Measurements from ENCODE around the gene GABRG3. TPM values are rescaled to one million over a fixed set of nuclear protein-coding genes. Genes with fewer than 3 reads are reported as not detected.

The GABRG3 gene
- total RNA-seq, 1 experiment from 2014 or later = 0.15 TPM

DNA sequence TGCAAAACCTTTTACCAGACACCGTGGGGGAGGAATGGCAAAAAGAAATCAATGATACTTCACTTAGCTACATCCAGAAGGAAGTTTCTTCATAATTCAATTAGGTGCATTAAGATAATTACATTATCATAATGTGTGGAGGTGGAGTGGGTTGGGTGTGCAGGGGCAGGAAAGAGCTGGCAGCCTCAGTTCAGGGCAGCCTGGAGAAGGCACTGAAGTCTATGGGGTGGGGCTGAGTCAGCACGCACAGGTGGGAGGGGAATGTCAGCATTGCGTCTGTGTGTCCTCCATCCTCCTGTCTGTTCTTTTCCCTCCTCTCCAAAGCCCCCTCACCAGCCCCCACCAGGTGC is 278.8 kb downstream of the GABRG3 start:
- no peaks in the 10 kb centered on the region; the same call in 1 of the 2 replicates for H3K4me1 ChIP-seq (ENCODE audit: insufficient read depth, low read length)
- no peak overlapping the region for H3K27ac ChIP-seq (ENCODE audit: insufficient read length, low read depth, low read length)
- H3K23ac ChIP-seq (ENCODE audit: insufficient read length, low read depth, low read length) = no peak overlapping the region
- DNase-seq = no peak
- Mint-ChIP-seq H3K4me1 (no peaks in the 10 kb centered on the region), H3K27ac (0 out of 7 replicates have a peak overlapping the region, but pooled peaks of 1 of the 3 experiments have one; percentile 67), H3K27me3 (ENCODE audit: low read depth) (no peaks in the 10 kb centered on the region), H3K4me3 (no peak overlapping the region), H3K9me3 (peaks cover 0 to 3% of the 10 kb centered on the region in 2 experiments; a peak in 1 of 5 replicates), H3K36me3 (ENCODE audit: insufficient read depth in 1 of 3, low read depth in 3 of 3) (no peaks in the 10 kb centered on the region)
- WGBS (ENCODE audit: extremely low coverage, insufficient read length, low lambda C conversion rate) = no CpG with 5 or more reads among the region's 3 CpGs
- H3K27me3 ChIP-seq (ENCODE audit: insufficient read depth, low read length) = no peaks in the 10 kb centered on the region
- no peak overlapping the region for H3K56ac ChIP-seq (ENCODE audit: insufficient read length, low read depth, low read length)
- H3K4ac ChIP-seq (ENCODE audit: low read depth, low read length) = no peak overlapping the region
- no peaks in the 10 kb centered on the region for H3K79me2 ChIP-seq (ENCODE audit: insufficient read depth, low read length)
- no peak overlapping the region for H3K14ac ChIP-seq (ENCODE audit: insufficient read depth, low read length)
- no peak overlapping the region for H2BK15ac ChIP-seq (ENCODE audit: low read depth, low read length)
- no peak overlapping the region for H3K18ac ChIP-seq (ENCODE audit: insufficient read length, low read depth, low read length)
- H3K79me1 ChIP-seq (ENCODE audit: insufficient read depth, low read depth, low read length, poor library complexity, severe bottlenecking) = no peaks in the 10 kb centered on the region
- H4K91ac ChIP-seq (ENCODE audit: insufficient read length, low read depth, low read length) = no peak overlapping the region
- no peak overlapping the region for H2AK5ac ChIP-seq (ENCODE audit: insufficient read length, low read length)
- H4K8ac ChIP-seq (replicated peaks; ENCODE audit: insufficient read length, low read depth, low read length) = no peak overlapping the region
- H3K4me2 ChIP-seq (ENCODE audit: insufficient read depth, insufficient read length, low read length) = no peak overlapping the region
- H2BK20ac ChIP-seq (ENCODE audit: low read depth, low read length, poor library complexity, severe bottlenecking) = no peak overlapping the region
- H4K20me1 ChIP-seq (ENCODE audit: control insufficient read depth, insufficient read depth, insufficient read length) = no peaks in the 10 kb centered on the region
- H3K9ac ChIP-seq (ENCODE audit: extremely low read depth, insufficient read length, low read length) = no peak overlapping the region
- no peak overlapping the region for H4K5ac ChIP-seq (ENCODE audit: insufficient read length, low read depth, low read length)
- H2BK12ac ChIP-seq (ENCODE audit: insufficient read length, low read depth, low read length) = no peak overlapping the region
- H2BK120ac ChIP-seq (ENCODE audit: low read depth, low read length, poor library complexity, severe bottlenecking) = no peak overlapping the region
- no peak overlapping the region for H2AFZ ChIP-seq (ENCODE audit: low read length)
- no peak overlapping the region for H3T11ph ChIP-seq (ENCODE audit: low read length)
- no peaks in the 10 kb centered on the region for H3K23me2 ChIP-seq (ENCODE audit: insufficient read length, low read depth, low read length, poor library complexity, severe bottlenecking)
- TF ChIP-seq, protein P1, sequence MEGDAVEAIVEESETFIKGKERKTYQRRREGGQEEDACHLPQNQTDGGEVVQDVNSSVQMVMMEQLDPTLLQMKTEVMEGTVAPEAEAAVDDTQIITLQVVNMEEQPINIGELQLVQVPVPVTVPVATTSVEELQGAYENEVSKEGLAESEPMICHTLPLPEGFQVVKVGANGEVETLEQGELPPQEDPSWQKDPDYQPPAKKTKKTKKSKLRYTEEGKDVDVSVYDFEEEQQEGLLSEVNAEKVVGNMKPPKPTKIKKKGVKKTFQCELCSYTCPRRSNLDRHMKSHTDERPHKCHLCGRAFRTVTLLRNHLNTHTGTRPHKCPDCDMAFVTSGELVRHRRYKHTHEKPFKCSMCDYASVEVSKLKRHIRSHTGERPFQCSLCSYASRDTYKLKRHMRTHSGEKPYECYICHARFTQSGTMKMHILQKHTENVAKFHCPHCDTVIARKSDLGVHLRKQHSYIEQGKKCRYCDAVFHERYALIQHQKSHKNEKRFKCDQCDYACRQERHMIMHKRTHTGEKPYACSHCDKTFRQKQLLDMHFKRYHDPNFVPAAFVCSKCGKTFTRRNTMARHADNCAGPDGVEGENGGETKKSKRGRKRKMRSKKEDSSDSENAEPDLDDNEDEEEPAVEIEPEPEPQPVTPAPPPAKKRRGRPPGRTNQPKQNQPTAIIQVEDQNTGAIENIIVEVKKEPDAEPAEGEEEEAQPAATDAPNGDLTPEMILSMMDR (conservative IDR thresholded peaks at IDR 0.05) = no peak
- no peaks in the 10 kb centered on the region for H3K9me3 ChIP-seq (ENCODE audit: control insufficient read depth, low read depth, low read length)
- no peak overlapping the region for H2BK5ac ChIP-seq (ENCODE audit: insufficient read length, low read length)
